ENCODE results near the gene ATG10.

Gene ATG10

GRCh38 chr5:82164977-82165713 is 193.3 kb downstream of the ATG10 start:
- no peak for TF ChIP-seq CTCF (IDR thresholded peaks at IDR 0.05; ENCODE audit: insufficient read depth, low read depth, low read length, missing control alignments)
- peak; percentile 74 for DNase-seq (ENCODE audit: low read depth)
- H3K4me3 ChIP-seq (ENCODE audit: low read length), result no peak overlapping the region

GRCh38 chr5:82165740-82166530 is 194.1 kb downstream of the ATG10 start:
- TF ChIP-seq CTCF (IDR thresholded peaks at IDR 0.05; ENCODE audit: insufficient read depth, low read depth, low read length, missing control alignments), result peak; percentile 76
- peak; percentile 99 for DNase-seq (ENCODE audit: low read depth)

GRCh38 chr5:82167372-82167935 is 195.6 kb downstream of the ATG10 start:
- no peak for DNase-seq (ENCODE audit: low read depth)
- no peak overlapping the region for H3K4me3 ChIP-seq (ENCODE audit: low read length)
- TF ChIP-seq CTCF (IDR thresholded peaks at IDR 0.05; ENCODE audit: insufficient read depth, low read depth, low read length, missing control alignments), result no peak

More at GRCh38 chr5:82165740-82166530, 194.1 kb downstream of the ATG10 start:
- H3K4me3 ChIP-seq (ENCODE audit: low read length), result no peak overlapping the region

GRCh38 chr5:82168294-82168693 is 196.5 kb downstream of the ATG10 start:
- no peak for DNase-seq (ENCODE audit: low read depth)
- no peak for TF ChIP-seq CTCF (IDR thresholded peaks at IDR 0.05; ENCODE audit: insufficient read depth, low read depth, low read length, missing control alignments)
- no peak overlapping the region for H3K4me3 ChIP-seq (ENCODE audit: low read length)

GRCh38 chr5:82169892-82170291 is 198.1 kb downstream of the ATG10 start:
- DNase-seq (ENCODE audit: low read depth), result no peak
- no peak for TF ChIP-seq CTCF (IDR thresholded peaks at IDR 0.05; ENCODE audit: insufficient read depth, low read depth, low read length, missing control alignments)
- H3K4me3 ChIP-seq (ENCODE audit: low read length), result no peak overlapping the region

GRCh38 chr5:82174128-82174918 is 202.5 kb downstream of the ATG10 start:
- peak; percentile 90 for TF ChIP-seq CTCF (IDR thresholded peaks at IDR 0.05; ENCODE audit: insufficient read depth, low read depth, low read length, missing control alignments)

More at GRCh38 chr5:82174128-82174918, 202.5 kb downstream of the ATG10 start:
- DNase-seq (ENCODE audit: low read depth), result peak; percentile 83
- H3K4me3 ChIP-seq (ENCODE audit: low read length), result no peak overlapping the region

All from epithelial cell of esophagus (primary cell).